HepG2 (cell line): ENCODE results near the gene LUZP1. TPM values are rescaled to one million over a fixed set of nuclear protein-coding genes. Genes with fewer than 3 reads are reported as not detected.

Experiments
- BRCA1 ChIP-seq: sonication (generic); formaldehyde crosslinking; IDR thresholded peaks from 2 replicates; pipeline ENCODE4 v1.4.0; 2020; ENCODE audit warnings: missing genetic modification reagents
- KDM6A ChIP-seq: IDR thresholded peaks from 2 replicates; pipeline ENCODE4 v1.6.1; 2016; ENCODE audit warnings: low read depth
- PPARG ChIP-seq: conservative IDR thresholded peaks from 2 replicates; pipeline ENCODE4 v1.6.1; 2016; ENCODE audit warnings: missing biosample characterization, missing genetic modification reagents
- SIN3A ChIP-seq: IDR thresholded peaks from 2 replicates; pipeline ENCODE4 v1.6.1; 2011; ENCODE audit warnings: low read depth, mild to moderate bottlenecking, control low read depth, low read length, borderline replicate concordance
- ZNF512B ChIP-seq: sonication (generic); formaldehyde crosslinking; IDR thresholded peaks from 2 replicates; pipeline ENCODE4 v1.5.1; 2020; ENCODE audit warnings: missing genetic modification reagents, mild to moderate bottlenecking, borderline replicate concordance
- ZSCAN9 ChIP-seq: IDR thresholded peaks from 2 replicates; pipeline ENCODE4 v1.6.1; 2016; ENCODE audit warnings: borderline replicate concordance
- ZUFSP ChIP-seq: sonication (generic); formaldehyde crosslinking; IDR thresholded peaks from 2 replicates; pipeline ENCODE4 v1.9.0; 2021; ENCODE audit warnings: missing genetic modification reagents, mild to moderate bottlenecking, borderline replicate concordance
- polyA plus RNA-seq, 8 experiments: library from polyadenylated mRNA; depleted of rRNA in 3 of 8; stranded (reverse) in 7 of 8; unstranded in 1 of 8; fragments of >200 nt; fragmentation: Illumina TruSeq in 4 of 8; extraction: Trizol in 4 of 8; gene quantifications; 2 replicates each; pipeline versions ENCODE4 v1.2.1 to v1.2.3, GENCODE V29; 2011 to 2016; ENCODE audit warnings: low read depth in 4 of 8, missing spikeins in 1 of 8, mixed read lengths in 1 of 8; ENCODE audit not compliant: insufficient read depth in 1 of 8
- total RNA-seq, 5 experiments: library from RNA; depleted of rRNA; stranded (reverse); fragments of >200 nt; fragmentation: Illumina TruSeq; extraction: Trizol; gene quantifications; 2 replicates each; pipeline ENCODE4 v1.2.3, GENCODE V29; 2016; ENCODE audit warnings: low read depth in 1 of 5

LUZP1 gene
- total and polyA plus RNA-seq, 2 of the 13 experiments (the other 11 are each of a cell fraction or from before 2014, with no cell fraction given), result 6.9 to 12.7 TPM

- TF ChIP-seq ZUFSP (CRISPR knock-in tag) (no peak), ZNF512B (CRISPR knock-in tag) (no peak), BRCA1 (CRISPR knock-in tag) (no peak), SIN3A (no peak), ZSCAN9 (no peak), PPARG (CRISPR knock-in tag) (no peak), KDM6A (no peak)
Observed at GRCh38 chr1:23178414-23178813, 9.8 kb upstream of the LUZP1 start (continued).
